ENCODE measurements around the gene ARSG. TPM values are rescaled to one million over a fixed set of nuclear protein-coding genes. Genes with fewer than 3 reads are reported as not detected.

Gene ARSG
- polyA plus RNA-seq, 2 of the 4 experiments (the other 2 are of a cell fraction), result 0.57 to 1.7 TPM

DNA sequence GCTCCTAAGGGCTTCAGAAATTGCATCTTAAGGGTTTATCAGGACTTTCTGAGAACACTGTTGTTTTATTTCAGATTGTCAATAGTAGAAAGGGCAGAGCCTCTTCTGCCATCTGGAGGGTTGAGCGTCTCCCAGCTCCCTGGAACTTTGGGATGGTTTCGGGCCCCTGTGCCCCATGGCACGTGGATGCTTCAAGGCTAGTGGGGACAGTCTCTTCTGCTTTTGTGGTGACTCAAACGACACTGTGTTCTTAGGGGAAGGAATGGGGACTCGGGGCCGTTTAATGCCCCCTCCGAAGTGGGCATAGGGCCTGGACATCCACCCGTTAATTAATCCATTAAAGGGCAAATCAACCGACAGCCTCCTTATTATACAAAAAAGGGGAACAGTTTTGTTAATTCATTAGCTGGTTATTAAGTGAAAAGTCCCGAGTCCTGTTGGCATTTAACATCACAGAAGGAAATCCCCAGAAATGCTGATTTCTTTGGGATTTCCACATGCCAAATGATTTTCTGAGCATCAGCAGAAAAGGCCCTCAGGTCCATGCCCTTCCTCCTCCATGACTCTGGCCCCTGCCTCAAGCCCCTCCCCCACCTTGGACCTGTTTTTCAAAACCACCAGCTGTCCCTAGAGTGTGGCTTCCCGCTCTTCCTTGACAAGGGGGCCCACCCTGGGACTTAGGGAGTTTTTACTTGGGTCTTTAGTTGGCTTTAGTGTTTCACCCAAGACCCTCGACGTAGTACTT is 68.7 kb downstream of the ARSG start:
- ATAC-seq, result no peak
- whole genome bisulfite sequencing (ENCODE audit: missing lambda C conversion rate), result 70% methylated on average over 13 of the region's 13 CpGs
- Histone ChIP-seq H3K27ac (no peak overlapping the region; a peak in 1 of 6 replicates), H3K4me2 (no peak overlapping the region), H3K4me3 (no peak overlapping the region), H3K9me3 (no peaks in the 10 kb centered on the region), H3K4me1 (peaks cover 3% of the 10 kb centered on the region)
- TF ChIP-seq TFCP2L1 (CRISPR knock-in tag; IDR thresholded peaks at IDR 0.05) (no peak), HDAC2 (IDR thresholded peaks at IDR 0.05) (no peak)
- ChIA-PET CTCF (interaction anchor here (0.8 to 2.3 kb wide), 5 partner anchors 9 to 96 kb away, joined by 3 to 12 read pairs (median 3); no protein-coding TSS in a partner anchor), POLR2A (no interaction called here)
- no peak for DNase-seq (ENCODE audit: low read depth in 1 of 2, low spot score in 1 of 2)
- no peak for FAIRE-seq

DNA sequence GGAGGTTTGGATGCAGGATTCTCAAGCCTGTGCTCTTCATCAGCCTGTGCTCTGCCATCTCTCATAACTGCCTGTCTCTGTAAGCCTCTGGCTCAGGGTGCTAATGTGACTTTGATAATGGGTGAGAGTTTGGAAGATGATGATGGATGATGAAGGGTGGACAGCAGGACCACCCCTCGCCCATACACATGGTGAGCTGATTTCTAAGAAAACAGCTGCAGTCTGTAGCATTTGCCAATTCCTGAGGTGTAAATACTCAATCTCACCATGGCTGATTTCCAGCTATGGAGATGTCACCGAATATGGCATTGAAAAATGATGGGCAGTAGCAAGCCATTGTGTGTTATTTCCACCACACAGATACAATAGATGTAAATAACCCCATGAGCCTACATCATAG is 74.2 kb downstream of the ARSG start:
- no peak for DNase-seq (ENCODE audit: low read depth in 1 of 2, low spot score in 1 of 2)
- 37% methylated on average over 2 of the region's 2 CpGs for WGBS (ENCODE audit: missing lambda C conversion rate)
- no peak for ATAC-seq
- ChIA-PET CTCF (interaction anchor here (0.5 to 1.8 kb wide), 6 partner anchors 10 to 39 kb away, joined by 3 to 5 read pairs (median 4); no protein-coding TSS in a partner anchor), POLR2A (no interaction called here)
- Histone ChIP-seq H3K27ac (no peak overlapping the region), H3K4me3 (no peak overlapping the region), H3K9me3 (no peaks in the 10 kb centered on the region), H3K4me2 (no peak overlapping the region), H3K4me1 (no peaks in the 10 kb centered on the region)
- FAIRE-seq, result no peak
- TF ChIP-seq CBX2 (IDR thresholded peaks at IDR 0.05; ENCODE audit: borderline replicate concordance, low read depth) (no peak), RCOR1 (IDR thresholded peaks at IDR 0.05; ENCODE audit: low read depth, low read length) (no peak), EHMT2 (IDR thresholded peaks at IDR 0.05; ENCODE audit: low read depth) (no peak), CBX8 (IDR thresholded peaks at IDR 0.05) (no peak), NFE2L2 (conservative IDR thresholded peaks at IDR 0.05; ENCODE audit: low read length) (no peak), ZC3H11A (IDR thresholded peaks at IDR 0.05) (no peak), PHF8 (IDR thresholded peaks at IDR 0.05; ENCODE audit: borderline replicate concordance, low read depth) (no peak), TFCP2L1 (CRISPR knock-in tag; IDR thresholded peaks at IDR 0.05) (no peak), RARB (CRISPR knock-in tag; IDR thresholded peaks at IDR 0.05) (no peak), POLR2AphosphoS2 (conservative IDR thresholded peaks at IDR 0.05; ENCODE audit: low read length) (no peak), SMC3 (IDR thresholded peaks at IDR 0.05) (no peak)
- TF ChIP-seq, protein P1, sequence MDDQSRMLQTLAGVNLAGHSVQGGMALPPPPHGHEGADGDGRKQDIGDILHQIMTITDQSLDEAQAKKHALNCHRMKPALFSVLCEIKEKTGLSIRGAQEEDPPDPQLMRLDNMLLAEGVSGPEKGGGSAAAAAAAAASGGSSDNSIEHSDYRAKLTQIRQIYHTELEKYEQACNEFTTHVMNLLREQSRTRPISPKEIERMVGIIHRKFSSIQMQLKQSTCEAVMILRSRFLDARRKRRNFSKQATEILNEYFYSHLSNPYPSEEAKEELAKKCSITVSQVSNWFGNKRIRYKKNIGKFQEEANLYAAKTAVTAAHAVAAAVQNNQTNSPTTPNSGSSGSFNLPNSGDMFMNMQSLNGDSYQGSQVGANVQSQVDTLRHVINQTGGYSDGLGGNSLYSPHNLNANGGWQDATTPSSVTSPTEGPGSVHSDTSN (IDR thresholded peaks at IDR 0.05), result no peak
- TF ChIP-seq, protein P2, sequence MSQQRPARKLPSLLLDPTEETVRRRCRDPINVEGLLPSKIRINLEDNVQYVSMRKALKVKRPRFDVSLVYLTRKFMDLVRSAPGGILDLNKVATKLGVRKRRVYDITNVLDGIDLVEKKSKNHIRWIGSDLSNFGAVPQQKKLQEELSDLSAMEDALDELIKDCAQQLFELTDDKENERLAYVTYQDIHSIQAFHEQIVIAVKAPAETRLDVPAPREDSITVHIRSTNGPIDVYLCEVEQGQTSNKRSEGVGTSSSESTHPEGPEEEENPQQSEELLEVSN (IDR thresholded peaks at IDR 0.05; ENCODE audit: borderline replicate concordance, low read depth), result no peak
- TF ChIP-seq, protein P3, sequence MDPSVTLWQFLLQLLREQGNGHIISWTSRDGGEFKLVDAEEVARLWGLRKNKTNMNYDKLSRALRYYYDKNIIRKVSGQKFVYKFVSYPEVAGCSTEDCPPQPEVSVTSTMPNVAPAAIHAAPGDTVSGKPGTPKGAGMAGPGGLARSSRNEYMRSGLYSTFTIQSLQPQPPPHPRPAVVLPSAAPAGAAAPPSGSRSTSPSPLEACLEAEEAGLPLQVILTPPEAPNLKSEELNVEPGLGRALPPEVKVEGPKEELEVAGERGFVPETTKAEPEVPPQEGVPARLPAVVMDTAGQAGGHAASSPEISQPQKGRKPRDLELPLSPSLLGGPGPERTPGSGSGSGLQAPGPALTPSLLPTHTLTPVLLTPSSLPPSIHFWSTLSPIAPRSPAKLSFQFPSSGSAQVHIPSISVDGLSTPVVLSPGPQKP (IDR thresholded peaks at IDR 0.05; ENCODE audit: low read depth, low read length), result no peak

DNA sequence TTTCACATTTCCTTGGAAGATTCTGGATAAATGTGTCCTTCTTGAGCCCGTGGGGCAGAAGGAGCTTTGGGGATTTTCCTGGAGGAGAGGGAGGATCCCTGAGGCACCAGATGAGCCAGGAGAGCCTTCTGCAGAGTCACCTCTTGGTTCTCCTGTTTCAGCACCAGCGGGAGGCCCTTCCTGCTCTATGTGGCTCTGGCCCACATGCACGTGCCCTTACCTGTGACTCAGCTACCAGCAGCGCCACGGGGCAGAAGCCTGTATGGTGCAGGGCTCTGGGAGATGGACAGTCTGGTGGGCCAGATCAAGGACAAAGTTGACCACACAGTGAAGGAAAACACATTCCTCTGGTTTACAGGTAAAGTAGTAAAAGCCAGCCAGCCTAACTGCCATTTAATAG is 77.1 kb downstream of the ARSG start:
- Histone ChIP-seq H3K27ac (no peak overlapping the region), H3K4me2 (no peak overlapping the region), H3K4me3 (no peak overlapping the region), H3K9me3 (no peaks in the 10 kb centered on the region), H3K4me1 (no peaks in the 10 kb centered on the region)
- ChIA-PET CTCF (interaction anchor here (1.0 to 1.4 kb wide), 4 partner anchors 8 to 26 kb away, joined by 3 read pairs; no protein-coding TSS in a partner anchor), POLR2A (no interaction called here)
- no peak for ATAC-seq
- DNase-seq (ENCODE audit: low read depth in 1 of 2, low spot score in 1 of 2), result no peak
- no peak for TF ChIP-seq MYC (IDR thresholded peaks at IDR 0.05; ENCODE audit: borderline replicate concordance, low read length)
- TF ChIP-seq POLR2A (IDR thresholded peaks at IDR 0.05; ENCODE audit: low read length), result no peak
- TF ChIP-seq, protein P2 (IDR thresholded peaks at IDR 0.05; ENCODE audit: borderline replicate concordance, low read depth), result no peak
- TF ChIP-seq, protein P4, sequence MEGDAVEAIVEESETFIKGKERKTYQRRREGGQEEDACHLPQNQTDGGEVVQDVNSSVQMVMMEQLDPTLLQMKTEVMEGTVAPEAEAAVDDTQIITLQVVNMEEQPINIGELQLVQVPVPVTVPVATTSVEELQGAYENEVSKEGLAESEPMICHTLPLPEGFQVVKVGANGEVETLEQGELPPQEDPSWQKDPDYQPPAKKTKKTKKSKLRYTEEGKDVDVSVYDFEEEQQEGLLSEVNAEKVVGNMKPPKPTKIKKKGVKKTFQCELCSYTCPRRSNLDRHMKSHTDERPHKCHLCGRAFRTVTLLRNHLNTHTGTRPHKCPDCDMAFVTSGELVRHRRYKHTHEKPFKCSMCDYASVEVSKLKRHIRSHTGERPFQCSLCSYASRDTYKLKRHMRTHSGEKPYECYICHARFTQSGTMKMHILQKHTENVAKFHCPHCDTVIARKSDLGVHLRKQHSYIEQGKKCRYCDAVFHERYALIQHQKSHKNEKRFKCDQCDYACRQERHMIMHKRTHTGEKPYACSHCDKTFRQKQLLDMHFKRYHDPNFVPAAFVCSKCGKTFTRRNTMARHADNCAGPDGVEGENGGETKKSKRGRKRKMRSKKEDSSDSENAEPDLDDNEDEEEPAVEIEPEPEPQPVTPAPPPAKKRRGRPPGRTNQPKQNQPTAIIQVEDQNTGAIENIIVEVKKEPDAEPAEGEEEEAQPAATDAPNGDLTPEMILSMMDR (IDR thresholded peaks at IDR 0.05), result no peak
- 74% methylated on average over 5 of the region's 5 CpGs for WGBS (ENCODE audit: missing lambda C conversion rate)
- no peak for FAIRE-seq
